GM18867 (cell line): ENCODE results near the gene TMC2.

Experiments used
- ATAC-seq: cut with Tn5 transposase; IDR thresholded peaks from one replicate; pipeline ENCODE4 v1.9.1; 2021; ENCODE audit warnings: mild to moderate bottlenecking, moderate library complexity; ENCODE audit not compliant: unreplicated experiment

The TMC2 gene

DNA sequence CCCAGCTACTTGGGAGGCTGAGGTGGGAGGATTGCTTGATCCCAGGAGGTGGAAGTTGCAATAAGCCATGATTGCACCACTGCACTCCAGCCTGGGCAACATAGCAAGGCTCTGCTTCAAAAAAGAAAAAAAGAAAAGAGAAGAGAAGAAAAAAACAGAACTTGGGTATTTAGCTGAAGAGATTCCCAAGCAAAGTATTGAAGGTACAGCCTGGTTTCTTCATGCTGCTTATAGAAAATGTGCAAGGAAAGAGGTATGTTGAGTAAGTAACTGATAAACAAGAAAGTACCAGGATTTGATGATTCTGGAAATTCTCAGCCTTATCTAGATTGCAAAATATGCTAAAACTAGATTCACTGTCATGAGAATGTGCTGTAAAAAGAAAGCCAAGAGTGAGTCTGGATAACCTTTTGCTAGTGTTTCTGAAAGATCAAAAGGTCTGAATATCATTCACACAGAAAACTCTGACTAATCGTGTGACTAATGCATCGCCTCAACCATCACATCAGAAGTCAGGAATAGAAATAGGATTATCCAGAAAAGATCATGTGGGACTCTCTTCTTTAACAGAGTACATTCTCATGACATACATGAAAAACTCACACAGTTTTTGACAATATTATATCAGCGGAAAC, 83.7 kb downstream of the TMC2 start:
- ATAC-seq: no peak

- ATAC-seq: no peak
Measured at GRCh38 chr20:2624190-2624589, 87.8 kb downstream of the TMC2 start.

DNA sequence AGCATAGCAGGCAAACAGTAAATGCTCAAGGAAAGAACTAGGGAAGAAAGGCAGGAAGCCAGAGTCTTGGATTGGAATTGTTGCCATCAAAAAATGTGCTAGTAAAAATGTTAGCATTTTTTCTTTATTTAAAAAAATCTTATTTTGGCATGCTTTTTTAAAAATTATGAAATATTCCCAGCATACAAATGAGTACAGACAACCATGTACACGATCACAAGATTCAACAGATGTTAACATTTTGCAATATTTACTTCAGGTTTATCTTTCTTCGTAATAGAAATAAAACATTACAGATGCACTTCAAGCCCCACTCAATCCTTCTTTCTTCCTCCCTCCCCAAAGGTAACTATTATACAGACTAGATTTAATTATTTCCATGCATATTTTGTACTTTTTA, 88.7 kb downstream of the TMC2 start:
- no peak for ATAC-seq

GRCh38 chr20:2626853-2627541, 90.6 kb downstream of the TMC2 start:
- ATAC-seq: no peak

DNA sequence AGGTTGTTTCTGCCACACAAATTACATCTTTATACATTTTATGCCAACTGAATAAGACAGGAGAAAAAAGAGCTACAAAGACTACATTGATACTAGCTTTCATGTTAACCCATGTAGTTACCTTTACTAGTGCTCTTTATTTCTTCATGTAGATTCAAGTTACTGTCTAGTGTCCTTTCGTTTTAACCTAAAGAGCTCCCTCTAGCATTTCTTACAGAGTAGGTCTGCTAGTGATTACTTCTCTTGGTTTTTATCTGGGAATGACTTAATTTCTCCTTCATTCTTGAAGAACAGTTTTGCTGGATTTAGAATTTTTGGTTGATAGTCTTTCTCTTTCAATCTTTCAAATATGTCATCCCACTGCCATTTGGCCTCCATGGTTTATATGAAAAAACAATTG, 94.9 kb downstream of the TMC2 start:
- no peak for ATAC-seq

DNA sequence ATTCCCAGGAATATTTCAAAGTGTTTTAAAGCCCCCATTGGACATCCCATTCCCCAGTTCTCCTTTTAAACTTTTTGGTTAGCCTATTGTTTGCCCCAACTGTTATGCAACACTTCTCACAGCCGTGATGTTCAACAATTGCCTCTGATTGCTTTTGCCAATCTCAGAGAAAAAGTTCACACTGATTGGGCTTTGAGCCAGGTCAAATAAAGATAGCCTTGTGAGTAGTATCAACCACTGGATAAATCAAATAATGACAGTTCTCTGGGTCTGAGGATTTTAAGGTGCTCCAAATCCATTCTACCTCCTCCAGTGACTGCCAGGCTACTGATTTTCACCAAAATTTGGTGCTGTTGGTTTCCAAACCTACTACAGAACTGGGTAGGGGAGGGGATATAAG, 97.0 kb downstream of the TMC2 start:
- ATAC-seq: no peak

DNA sequence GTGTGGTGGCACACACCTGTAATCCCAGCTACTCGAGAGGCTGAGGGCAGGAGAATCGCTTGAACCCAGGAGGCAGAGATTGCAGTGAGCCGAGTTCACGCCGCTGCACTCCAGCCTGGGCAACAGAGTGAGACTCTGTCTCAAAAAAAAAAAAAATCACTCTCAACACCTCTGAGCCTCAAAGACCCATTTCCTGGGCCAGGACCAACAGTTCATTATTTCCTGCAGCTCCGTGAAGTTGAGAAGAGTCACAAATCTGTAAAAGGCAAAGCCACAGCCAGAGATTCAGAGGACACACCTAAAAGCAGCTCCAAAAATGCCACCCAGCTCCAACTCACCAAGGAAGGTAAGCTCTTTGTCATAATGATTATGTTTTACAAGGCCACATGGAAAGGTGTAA, 100.9 kb downstream of the TMC2 start:
- no peak for ATAC-seq

- no peak for ATAC-seq
Measured at GRCh38 chr20:2640260-2640659, 103.9 kb downstream of the TMC2 start.

DNA sequence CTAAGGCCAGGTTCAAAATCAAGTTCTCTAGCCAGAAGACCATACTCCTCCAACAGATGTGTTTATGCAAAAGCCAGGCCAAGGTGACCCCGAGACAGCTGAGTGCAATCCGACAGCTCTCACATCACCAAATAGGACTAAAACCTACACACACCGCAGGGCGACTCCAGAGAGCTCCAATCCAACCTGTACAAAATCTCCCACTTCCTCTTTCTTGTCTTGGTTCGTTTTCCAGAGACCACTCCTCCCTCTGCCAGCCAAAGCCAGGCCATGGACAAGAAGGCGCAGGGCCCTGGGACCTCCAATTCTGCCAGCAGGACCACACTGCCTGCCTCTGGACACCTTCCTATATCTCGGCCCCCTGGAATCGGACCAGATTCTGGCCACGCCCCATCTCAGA, 104.5 kb downstream of the TMC2 start:
- no peak for ATAC-seq

DNA sequence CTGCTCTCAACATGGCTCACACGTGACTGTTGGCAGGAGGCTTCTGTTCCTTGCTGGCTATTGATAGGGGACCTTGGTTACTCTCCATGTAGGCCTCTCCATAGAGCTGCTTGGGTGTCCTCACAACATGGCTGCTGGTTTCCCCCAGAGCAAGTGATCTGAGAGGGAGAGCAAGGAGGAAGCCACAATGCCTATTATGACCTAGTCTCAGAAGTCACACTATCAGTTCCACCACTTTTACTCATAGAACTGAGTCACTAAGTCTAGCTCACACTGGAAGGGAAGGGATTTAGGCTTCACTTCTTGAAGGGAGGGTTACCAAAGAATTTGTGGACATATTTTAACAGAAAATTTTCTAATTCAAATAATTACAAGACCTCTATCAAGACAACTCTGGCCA, 107.3 kb downstream of the TMC2 start:
- ATAC-seq: no peak

DNA sequence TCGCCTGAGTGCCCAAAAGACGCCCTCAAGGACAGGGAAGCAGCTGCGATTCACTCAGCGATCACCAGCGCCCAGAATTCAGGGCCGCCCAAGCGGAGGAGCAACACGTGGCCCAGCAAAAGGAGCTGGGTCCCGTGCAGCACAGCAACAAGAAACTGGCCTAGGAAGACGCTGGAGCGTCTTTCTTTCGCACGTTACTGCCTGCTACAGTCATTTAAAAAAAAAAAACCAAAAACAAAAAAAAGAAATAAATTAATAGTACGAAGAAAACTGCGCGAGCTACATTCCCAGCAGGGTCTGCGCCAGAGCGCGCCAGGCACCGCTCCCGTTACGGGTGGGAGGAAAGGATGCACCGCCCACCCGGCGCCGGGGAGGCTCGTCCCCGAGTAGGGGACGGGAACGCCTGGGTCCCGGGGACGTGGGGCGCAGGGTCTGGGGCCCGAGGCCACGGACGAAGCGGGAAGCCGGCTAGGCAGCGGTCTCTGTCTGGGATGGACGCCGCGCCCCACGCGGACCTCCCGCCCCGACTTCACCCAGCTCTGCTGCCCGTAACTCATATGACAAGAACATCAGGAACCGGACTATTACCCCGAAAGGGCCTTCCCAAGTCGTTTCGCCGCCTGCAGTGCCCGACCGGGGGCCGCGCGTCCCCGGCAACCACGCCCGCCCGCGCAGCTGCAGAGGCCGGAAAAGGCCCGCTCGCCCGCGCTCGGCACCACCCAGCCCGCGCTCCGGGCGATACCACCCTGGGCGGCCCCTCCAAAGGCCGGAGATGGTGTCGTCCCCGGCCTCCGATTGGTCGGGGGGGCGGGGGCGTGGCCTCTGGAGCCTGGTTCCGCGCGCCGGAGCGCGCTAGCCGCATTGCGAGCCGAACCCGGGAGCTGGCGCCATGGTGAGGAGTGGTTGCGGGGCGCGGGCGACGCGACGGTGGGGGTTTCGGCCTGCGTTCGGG, 115.7 kb downstream of the TMC2 start, which contains the start of gene NOP56:
Gene NOP56 (plus strand): TSS at position 861 of the 952 bp plus-strand sequence. CDS start 29 bp downstream, at position 890.
- peak; percentile 83 for ATAC-seq

- ATAC-seq: peak; percentile 39
Measured at GRCh38 chr20:2652724-2653555, 116.6 kb downstream of the TMC2 start.

GRCh38 chr20:2653556-2654383, 117.4 kb downstream of the TMC2 start:
- ATAC-seq: no peak

- ATAC-seq: no peak
Measured at GRCh38 chr20:2654384-2654822, 118.0 kb downstream of the TMC2 start.

- no peak for ATAC-seq
Measured at GRCh38 chr20:2654831-2655230, 118.5 kb downstream of the TMC2 start.

- no peak for ATAC-seq
Measured at GRCh38 chr20:2655331-2656116, 119.2 kb downstream of the TMC2 start.

DNA sequence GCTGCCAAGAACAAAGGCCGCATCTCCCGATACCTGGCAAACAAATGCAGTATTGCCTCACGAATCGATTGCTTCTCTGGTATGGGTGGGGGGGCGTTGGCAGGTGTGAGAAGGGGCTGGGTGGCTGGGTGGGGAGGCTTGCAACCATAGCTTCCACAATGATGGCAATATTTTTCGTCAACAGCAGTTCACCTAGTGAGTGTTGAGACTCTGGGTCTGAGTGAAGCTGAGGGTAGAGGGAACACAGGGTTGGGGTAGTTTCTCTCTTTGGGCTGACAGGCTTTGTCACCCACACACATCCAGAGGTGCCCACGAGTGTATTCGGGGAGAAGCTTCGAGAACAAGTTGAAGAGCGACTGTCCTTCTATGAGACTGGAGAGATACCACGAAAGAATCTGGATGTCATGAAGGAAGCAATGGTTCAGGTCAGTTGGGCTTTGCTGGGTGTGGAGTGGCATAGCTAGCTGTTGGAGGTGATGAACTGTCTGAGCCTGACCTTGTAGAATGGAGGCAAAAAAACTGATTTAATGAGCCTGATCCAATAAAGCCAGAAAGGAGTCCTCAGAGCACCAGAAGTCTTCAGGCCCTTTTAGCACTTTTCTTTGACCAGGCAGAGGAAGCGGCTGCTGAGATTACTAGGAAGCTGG, 120.2 kb downstream of the TMC2 start:
- no peak for ATAC-seq

- ATAC-seq: no peak
Measured at GRCh38 chr20:2657241-2657640, 120.9 kb downstream of the TMC2 start.
